Naive thymus-derived CD4-positive, alpha-beta T cell (primary cell): Measurements from ENCODE around the gene LGALS7B. TPM values are rescaled to one million over a fixed set of nuclear protein-coding genes. Genes with fewer than 3 reads are reported as not detected.
"Not testable (repeated sequence)": the region's sequence is repeated elsewhere in the genome, so short reads cannot be mapped to it uniquely, and the experiment has no call there.

Experiments used
- ATAC-seq: fragments of 150-1000 bp; cut with Tn5 transposase; 2 replicates; pipeline ENCODE4 v1.10.0; 2021; ENCODE audit warnings: mild to moderate bottlenecking, moderate library complexity
- CTCF ChIA-PET: fragments of 350-600 bp; sonication (Branson Sonifier 250); formaldehyde crosslinking; loops from one replicate; lab custom pipeline; 2021; ENCODE audit warnings: antibody characterized with exemption; lab: Charles Lee
- POLR2A ChIA-PET: fragments of 350-600 bp; sonication (Branson Sonifier 250); formaldehyde crosslinking; loops from one replicate; lab custom pipeline; 2021; ENCODE audit warnings: antibody characterized with exemption, inconsistent platforms; lab: Charles Lee
- DNase-seq, 9 donors: peaks; one replicate each; pipeline versions ENCODE4 v3.0.0 to v3.0.0-alpha.2; 2020 to 2022; ENCODE audit warnings: mixed read lengths in 1 of 9
- H3K27ac ChIP-seq: one replicate; pipeline ENCODE4 v1.7.0; 2013; ENCODE audit warnings: mild to moderate bottlenecking, low read depth, low read length, moderate library complexity
- H3K27me3 ChIP-seq, 2 donors: one replicate each; pipeline ENCODE4 v1.7.0; 2013; ENCODE audit warnings: low read length in 2 of 2, mild to moderate bottlenecking in 2 of 2, moderate library complexity in 2 of 2; ENCODE audit not compliant: control insufficient read depth in 2 of 2, insufficient read depth in 2 of 2
- H3K36me3 ChIP-seq, 3 experiments: 1 replicate in 2 of 3; 2 replicates in 1 of 3; pipeline ENCODE4 v1.7.0; 2013; ENCODE audit warnings: low read length in 3 of 3, mild to moderate bottlenecking in 3 of 3, moderate library complexity in 1 of 3; ENCODE audit not compliant: insufficient read depth in 3 of 3, control insufficient read depth in 2 of 3
- H3K4me1 ChIP-seq, 2 donors: one replicate each; pipeline ENCODE4 v1.7.0; 2013; ENCODE audit warnings: low read length in 2 of 2, mild to moderate bottlenecking in 2 of 2, moderate library complexity in 1 of 2; ENCODE audit not compliant: control insufficient read depth in 2 of 2, insufficient read depth in 2 of 2
- H3K4me3 ChIP-seq: 2 replicates; pipeline ENCODE4 v1.7.0; 2013; ENCODE audit warnings: mild to moderate bottlenecking, low read length
- H3K9me3 ChIP-seq, 3 experiments: 1 replicate in 2 of 3; 2 replicates in 1 of 3; pipeline ENCODE4 v1.7.0; 2013; ENCODE audit warnings: low read length in 3 of 3; ENCODE audit not compliant: control insufficient read depth in 2 of 3
- H3K27ac Mint-ChIP-seq, 9 donors: one replicate each; pipeline ENCODE4 v1.8.0; 2020 to 2022; ENCODE audit warnings: mixed read lengths in 9 of 9, mild to moderate bottlenecking in 8 of 9, moderate library complexity in 5 of 9, inconsistent platforms in 2 of 9
- H3K27me3 Mint-ChIP-seq, 5 donors: one replicate each; pipeline ENCODE4 v1.8.0; 2021 to 2022; ENCODE audit warnings: mixed read lengths in 5 of 5, mild to moderate bottlenecking in 1 of 5
- H3K36me3 Mint-ChIP-seq, 5 donors: one replicate each; pipeline ENCODE4 v1.8.0; 2020 to 2022; ENCODE audit warnings: mixed read lengths in 5 of 5, mild to moderate bottlenecking in 3 of 5, inconsistent platforms in 1 of 5
- H3K4me1 Mint-ChIP-seq, 7 donors: one replicate each; pipeline ENCODE4 v1.8.0; 2020 to 2022; ENCODE audit warnings: mixed read lengths in 7 of 7, mild to moderate bottlenecking in 3 of 7, inconsistent platforms in 1 of 7
- H3K4me3 Mint-ChIP-seq, 10 donors: one replicate each; pipeline ENCODE4 v1.8.0; 2020 to 2022; ENCODE audit warnings: mild to moderate bottlenecking in 10 of 10, mixed read lengths in 10 of 10, moderate library complexity in 6 of 10, inconsistent platforms in 2 of 10
- H3K9me3 Mint-ChIP-seq, 11 donors: one replicate each; pipeline ENCODE4 v1.8.0; 2020 to 2022; ENCODE audit warnings: mixed read lengths in 11 of 11, mild to moderate bottlenecking in 4 of 11, inconsistent platforms in 1 of 11, moderate library complexity in 1 of 11
- intact Hi-C, 2 donors: fragments of 100-400 bp; cut with micrococcal nuclease; formaldehyde crosslinking; loops; one replicate each; pipeline ENCODE4 v1.15.1; 2023
- polyA plus RNA-seq, 2 donors: library from polyadenylated mRNA; unstranded; fragments of 300-500 nt; fragmentation: Illumina TruSeq; gene quantifications; one replicate each; pipeline ENCODE4 v1.2.3, GENCODE V29; 2021
- total RNA-seq, 6 experiments: library from RNA in 5 of 6; stranded (reverse) in 5 of 6; gene quantifications; 1 replicate in 5 of 6; 2 replicates in 1 of 6; pipeline ENCODE4 v1.2.3 and lab custom pipeline; 2021 to 2026

The LGALS7B gene
- total and polyA plus RNA-seq, 7 experiments from 2014 or later = not detected

DNA sequence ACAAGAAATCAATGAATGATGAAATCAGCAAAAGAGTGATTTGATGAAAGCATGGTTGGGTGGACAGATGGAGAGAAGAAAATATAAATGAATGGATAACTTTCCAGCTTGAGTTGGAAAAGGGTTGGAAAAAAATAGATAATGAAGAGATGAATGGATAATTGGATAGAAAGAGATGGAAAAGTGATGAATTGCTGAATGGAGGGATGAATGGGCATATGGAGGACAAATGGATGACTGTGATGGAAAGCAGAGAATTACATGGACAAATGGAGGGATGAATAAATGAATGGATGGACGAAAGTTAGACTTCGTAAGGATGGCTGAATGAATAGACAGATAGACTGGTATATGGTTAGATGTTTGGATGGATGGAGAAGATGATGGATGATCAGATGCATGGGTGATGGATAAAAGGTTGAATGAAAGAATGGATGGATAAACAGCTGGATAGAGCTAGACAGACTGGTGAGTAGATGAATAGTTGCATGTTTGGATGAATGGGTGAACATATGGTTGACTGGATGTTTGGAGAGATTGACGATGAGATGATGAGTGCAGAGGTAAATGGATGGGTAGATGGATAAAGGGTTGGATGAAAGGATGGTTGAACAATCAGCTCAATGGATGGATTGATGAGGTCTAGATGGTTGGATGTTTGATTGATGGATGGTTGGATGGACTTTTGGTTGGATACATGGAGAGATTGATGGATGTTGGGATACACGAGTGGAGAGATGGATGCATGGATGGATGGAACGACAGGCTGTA is 11.8 kb downstream of the LGALS7B start:
- H3K4me3 ChIP-seq = no peak overlapping the region
- ATAC-seq (no peak), DNase-seq (no peak)
- no peaks in the 10 kb centered on the region for H3K27me3 ChIP-seq
- peaks cover 0 to 10% (median 0%) of the 10 kb centered on the region in 3 experiments for H3K36me3 ChIP-seq
- Mint-ChIP-seq H3K4me1 (peaks cover 5 to 8% (median 6%) of the 10 kb centered on the region in 7 donors), H3K27me3 (peaks cover 0 to 2% (median 0%) of the 10 kb centered on the region in 5 donors), H3K36me3 (peaks cover 0 to 11% (median 4%) of the 10 kb centered on the region in 5 donors), H3K27ac (no peak overlapping the region), H3K9me3 (no peaks in the 10 kb centered on the region), H3K4me3 (no peak overlapping the region)
- H3K27ac ChIP-seq = no peak overlapping the region
- ChIA-PET CTCF (interaction anchor here (0.6 kb wide), 2 partner anchors 17 to 87 kb away, joined by 3 read pairs; no protein-coding TSS in a partner anchor), POLR2A (no interaction called here)
- H3K4me1 ChIP-seq = no peaks in the 10 kb centered on the region
- no peaks in the 10 kb centered on the region for H3K9me3 ChIP-seq
- intact Hi-C loops = no loop called here

DNA sequence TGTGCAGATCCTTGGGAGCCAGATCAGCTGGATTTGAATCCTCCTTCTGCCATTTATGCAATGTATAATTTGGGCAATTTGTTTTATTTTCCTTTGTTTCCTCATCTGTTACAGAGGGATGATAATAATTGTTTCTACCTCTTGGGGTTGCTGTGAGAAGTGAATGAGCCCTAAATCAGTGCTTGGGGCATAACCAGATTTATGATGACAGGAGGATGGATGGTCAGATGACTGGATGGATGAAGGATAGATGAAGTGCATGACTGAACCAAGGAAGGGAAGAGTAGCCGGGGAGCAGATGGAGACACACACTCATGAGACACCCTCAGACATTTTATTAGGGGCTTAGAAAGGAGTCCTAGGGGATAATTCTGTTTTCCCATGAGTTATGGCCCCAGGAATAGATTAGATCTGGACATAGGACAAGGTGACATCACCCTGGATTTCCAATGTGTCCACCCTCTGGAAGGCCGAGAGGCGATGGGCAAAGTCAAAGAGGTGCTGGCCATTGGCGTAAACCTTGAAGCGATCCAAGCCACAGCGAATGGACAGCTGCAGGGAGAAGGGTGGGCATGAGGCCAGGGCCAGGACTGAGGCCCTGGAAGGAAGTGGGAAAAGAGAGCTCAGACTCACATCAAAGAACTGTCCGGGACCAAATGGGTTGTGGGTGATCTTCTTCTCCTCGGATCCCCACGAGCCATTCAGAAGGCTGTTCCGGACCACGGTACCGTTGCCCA is 12.5 kb downstream of the LGALS7B start:
- H3K27ac Mint-ChIP-seq = no peak overlapping the region
- no peak overlapping the region for H3K4me3 Mint-ChIP-seq
- H3K4me3 ChIP-seq = no peak overlapping the region
- no peak for ATAC-seq
- H3K9me3 Mint-ChIP-seq = no peaks in the 10 kb centered on the region
- no peaks in the 10 kb centered on the region for H3K27me3 Mint-ChIP-seq
- intact Hi-C loops = no loop called here
- no peaks in the 10 kb centered on the region for H3K9me3 ChIP-seq
- H3K4me1 ChIP-seq = no peaks in the 10 kb centered on the region
- no peak overlapping the region for H3K27ac ChIP-seq
- peaks cover 5 to 8% (median 6%) of the 10 kb centered on the region in 7 donors for H3K4me1 Mint-ChIP-seq
- DNase-seq = no peak
- POLR2A ChIA-PET = interaction anchor here (0.5 to 1.1 kb wide), 2 partner anchors 10 to 180 kb away, joined by 3 read pairs; no protein-coding TSS in a partner anchor
- peaks cover 0 to 11% (median 4%) of the 10 kb centered on the region in 5 donors for H3K36me3 Mint-ChIP-seq
- CTCF ChIA-PET = interaction anchor here (0.5 kb wide), 1 partner anchor 416 kb away, joined by 4 read pairs; no protein-coding TSS in a partner anchor
- no peaks in the 10 kb centered on the region for H3K27me3 ChIP-seq
- H3K36me3 ChIP-seq = peaks cover 0 to 10% (median 0%) of the 10 kb centered on the region in 3 experiments

DNA sequence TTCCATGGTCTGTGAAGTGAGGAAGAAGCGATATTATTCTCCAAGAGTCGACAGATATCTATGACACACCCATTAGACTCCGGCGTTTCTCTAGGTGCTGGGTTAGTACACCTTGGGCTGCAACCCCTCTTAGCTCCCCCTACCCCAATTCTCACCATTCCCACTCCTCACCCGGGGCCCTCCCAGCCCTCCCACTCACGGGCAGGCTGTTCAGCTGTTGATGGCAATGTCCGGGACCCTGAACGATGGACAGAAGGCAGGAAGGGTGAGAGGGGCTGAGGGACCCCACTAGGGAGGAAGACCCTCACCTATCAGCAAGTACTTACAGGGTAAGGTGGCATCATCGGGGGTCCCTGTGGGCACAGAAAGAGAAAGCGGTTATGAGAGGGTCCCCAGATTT is 14.5 kb downstream of the LGALS7B start:
- no peak overlapping the region for H3K4me3 ChIP-seq
- H3K36me3 Mint-ChIP-seq = peaks cover 2 to 11% (median 5%) of the 10 kb centered on the region in 5 donors
- no peaks in the 10 kb centered on the region for H3K9me3 Mint-ChIP-seq
- CTCF ChIA-PET = no interaction called here
- H3K9me3 ChIP-seq = no peaks in the 10 kb centered on the region
- POLR2A ChIA-PET = no interaction called here
- intact Hi-C loops = no loop called here
- peaks cover 5 to 10% (median 8%) of the 10 kb centered on the region in 7 donors for H3K4me1 Mint-ChIP-seq
- H3K27me3 Mint-ChIP-seq = no peaks in the 10 kb centered on the region
- ATAC-seq (no peak), DNase-seq (no peak)
- no peak overlapping the region for H3K27ac ChIP-seq
- H3K4me1 ChIP-seq = no peaks in the 10 kb centered on the region
- no peak overlapping the region for H3K4me3 Mint-ChIP-seq
- no peak overlapping the region for H3K27ac Mint-ChIP-seq
- peaks cover 0 to 10% (median 0%) of the 10 kb centered on the region in 3 experiments for H3K36me3 ChIP-seq
- H3K27me3 ChIP-seq = no peaks in the 10 kb centered on the region

GRCh38 chr19:38805180-38805579 is 16.2 kb downstream of the LGALS7B start:
- peaks cover 0 to 10% (median 5%) of the 10 kb centered on the region in 5 donors for H3K36me3 Mint-ChIP-seq
- Histone ChIP-seq H3K4me3 (no peak overlapping the region), H3K4me1 (no peaks in the 10 kb centered on the region), H3K27ac (no peak overlapping the region), H3K9me3 (no peaks in the 10 kb centered on the region), H3K36me3 (peaks cover 0 to 10% (median 0%) of the 10 kb centered on the region in 3 experiments), H3K27me3 (no peaks in the 10 kb centered on the region)
- ChIA-PET POLR2A (no interaction called here), CTCF (interaction anchor here (0.6 kb wide), 2 partner anchors 28 to 82 kb away, joined by 3 read pairs; no protein-coding TSS in a partner anchor)
- ATAC-seq (no peak), DNase-seq (no peak)
- H3K27ac Mint-ChIP-seq = peak overlapping the region in 1 of 9 donors; percentile 3
- H3K9me3 Mint-ChIP-seq = no peaks in the 10 kb centered on the region
- H3K4me1 Mint-ChIP-seq = peaks cover 5 to 10% (median 8%) of the 10 kb centered on the region in 7 donors
- H3K4me3 Mint-ChIP-seq = peak overlapping the region in 5 of 10 donors; percentile 14 to 66 (median 50)
- no peaks in the 10 kb centered on the region for H3K27me3 Mint-ChIP-seq
- intact Hi-C loops = no loop called here

DNA sequence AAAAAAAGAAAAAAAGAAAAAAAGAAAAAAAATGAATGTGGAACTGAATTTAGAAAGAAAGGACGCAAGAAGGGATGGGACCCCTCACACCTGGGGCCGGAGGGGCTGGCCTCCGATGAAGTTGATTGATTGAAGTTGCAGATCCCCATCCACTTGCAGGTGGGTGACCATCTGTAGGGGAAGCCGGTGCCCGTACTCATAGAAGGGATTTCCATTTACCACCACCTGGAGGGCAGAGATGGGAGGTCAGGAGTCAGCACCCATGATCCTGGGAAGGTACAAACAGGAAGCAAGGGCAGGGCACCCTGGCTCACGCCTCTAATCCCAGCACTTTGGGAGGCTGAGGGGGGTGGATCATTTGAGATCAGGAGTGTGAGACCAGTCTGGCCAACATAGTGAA is 17.4 kb downstream of the LGALS7B start:
- intact Hi-C loops = no loop called here
- POLR2A ChIA-PET = no interaction called here
- H3K36me3 Mint-ChIP-seq = peaks cover 0 to 10% (median 5%) of the 10 kb centered on the region in 5 donors
- DNase-seq (no peak), ATAC-seq (no peak)
- H3K27me3 Mint-ChIP-seq = no peaks in the 10 kb centered on the region
- H3K4me1 Mint-ChIP-seq = peaks cover 5 to 10% (median 8%) of the 10 kb centered on the region in 7 donors
- H3K9me3 Mint-ChIP-seq = no peaks in the 10 kb centered on the region
- Histone ChIP-seq H3K36me3 (peaks cover 0 to 5% (median 0%) of the 10 kb centered on the region in 3 experiments), H3K4me3 (no peak overlapping the region), H3K27ac (no peak overlapping the region), H3K9me3 (no peaks in the 10 kb centered on the region), H3K4me1 (no peaks in the 10 kb centered on the region), H3K27me3 (no peaks in the 10 kb centered on the region)
- H3K27ac Mint-ChIP-seq = no peak overlapping the region
- CTCF ChIA-PET = no interaction called here
- no peak overlapping the region for H3K4me3 Mint-ChIP-seq

- H3K27me3 ChIP-seq, H3K4me3 ChIP-seq, H3K4me3 Mint-ChIP-seq, H3K9me3 ChIP-seq, H3K27ac ChIP-seq, H3K27me3 Mint-ChIP-seq, H3K36me3 ChIP-seq, ATAC-seq, H3K4me1 Mint-ChIP-seq, DNase-seq, H3K4me1 ChIP-seq, intact Hi-C loops, POLR2A ChIA-PET, CTCF ChIA-PET, H3K9me3 Mint-ChIP-seq: not testable (repeated sequence)
- H3K27ac Mint-ChIP-seq = peak overlapping the region in 2 of 9 donors; percentile 43 to 51
- H3K36me3 Mint-ChIP-seq = peaks cover 0 to 10% (median 5%) of the 10 kb centered on the region in 5 donors
Measured at GRCh38 chr19:38807374-38808098, 18.5 kb downstream of the LGALS7B start.
